Kidney (tissue), 14 donors: ENCODE results near the gene EIF1AD. TPM values are rescaled to one million over a fixed set of nuclear protein-coding genes. Genes with fewer than 3 reads are reported as not detected.

Source experiments
- DNase-seq, 5 donors: peaks; one replicate each; pipeline ENCODE4 v3.0.0-alpha.2; 2013 to 2020
- FAIRE-seq: peaks from 2 replicates; lab custom pipeline; 2012; peaks lifted over from hg19 to GRCh38; lab: Jason Lieb, UNC
- H3K27ac ChIP-seq, 2 donors: one replicate each; pipeline ENCODE4 v1.7.0; 2013; ENCODE audit warnings: low read depth in 2 of 2, low read length in 2 of 2, inconsistent platforms in 1 of 2
- H3K27me3 ChIP-seq: one replicate; pipeline ENCODE4 v1.7.1; 2013; ENCODE audit warnings: low read length, inconsistent platforms; ENCODE audit not compliant: control insufficient read depth, insufficient read depth
- H3K36me3 ChIP-seq, 3 donors: one replicate each; pipeline versions ENCODE4 v1.7.0 to v1.7.1; 2013; ENCODE audit warnings: low read length in 3 of 3, control low read depth in 1 of 3, inconsistent platforms in 1 of 3; ENCODE audit not compliant: insufficient read depth in 3 of 3, control insufficient read depth in 2 of 3
- H3K4me1 ChIP-seq, 3 donors: one replicate each; pipeline versions ENCODE4 v1.7.0 to v1.7.1; 2013; ENCODE audit warnings: low read length in 3 of 3, inconsistent platforms in 1 of 3, low read depth in 1 of 3; ENCODE audit not compliant: control insufficient read depth in 2 of 3, insufficient read depth in 2 of 3
- H3K4me3 ChIP-seq, 3 donors: one replicate each; pipeline versions ENCODE4 v1.7.0 to v1.8.1; 2013; ENCODE audit warnings: low read length in 3 of 3, control low read depth in 1 of 3, inconsistent platforms in 1 of 3
- H3K9ac ChIP-seq, 3 donors: one replicate each; pipeline versions ENCODE4 v1.7.0 to v1.7.1; 2013; ENCODE audit warnings: low read length in 3 of 3, control low read depth in 1 of 3, inconsistent platforms in 1 of 3
- H3K9me3 ChIP-seq, 3 donors: one replicate each; pipeline versions ENCODE4 v1.7.0 to v1.7.1; 2013; ENCODE audit warnings: low read length in 3 of 3, control low read depth in 1 of 3, inconsistent platforms in 1 of 3; ENCODE audit not compliant: control insufficient read depth in 2 of 3, insufficient read depth in 1 of 3
- CTCF ChIP-seq: IDR thresholded peaks from 3 replicates; pipeline ENCODE4 v1.5.1; 2012; ENCODE audit warnings: mild to moderate bottlenecking, moderate library complexity, borderline replicate concordance; ENCODE audit not compliant: insufficient read depth; ENCODE audit errors: extremely low read depth
- intact Hi-C: fragments of 100-400 bp; cut with DNase I; formaldehyde crosslinking; loops from one replicate; pipeline ENCODE4 v1.11.1; 2022
- polyA plus RNA-seq: library from polyadenylated mRNA; stranded (reverse); fragments of 350-450 nt; fragmentation: Illumina TruSeq; extraction: RNeasy Lipid Tissue Mini Kit (QIAGEN cat#74804); gene quantifications from one replicate; pipeline ENCODE4 v1.2.3, GENCODE V29; 2014; ENCODE audit warnings: low read depth, low replicate concordance; ENCODE audit not compliant: insufficient read depth
- total RNA-seq: library from RNA; stranded (reverse); fragmentation: NEBNext Ultra II Directional; extraction: Animal tissue kit (Norgen Biotek cat#: 25700); gene quantifications from one replicate; pipeline ENCODE4 v1.2.1, GENCODE V29; 2021
- donor health status: control.
- donor health status: control.
- donor health status: control.
- donor health status: control.
- donor health status: control.
- donor health status: DM: yes; HTN: yes; CAD: no.
- donor health status: Normal renal cell carcinoma (clear cell type).

Gene EIF1AD
- total and polyA plus RNA-seq, 2 donors from 2014 or later = 17.7 to 37.5 TPM

DNA sequence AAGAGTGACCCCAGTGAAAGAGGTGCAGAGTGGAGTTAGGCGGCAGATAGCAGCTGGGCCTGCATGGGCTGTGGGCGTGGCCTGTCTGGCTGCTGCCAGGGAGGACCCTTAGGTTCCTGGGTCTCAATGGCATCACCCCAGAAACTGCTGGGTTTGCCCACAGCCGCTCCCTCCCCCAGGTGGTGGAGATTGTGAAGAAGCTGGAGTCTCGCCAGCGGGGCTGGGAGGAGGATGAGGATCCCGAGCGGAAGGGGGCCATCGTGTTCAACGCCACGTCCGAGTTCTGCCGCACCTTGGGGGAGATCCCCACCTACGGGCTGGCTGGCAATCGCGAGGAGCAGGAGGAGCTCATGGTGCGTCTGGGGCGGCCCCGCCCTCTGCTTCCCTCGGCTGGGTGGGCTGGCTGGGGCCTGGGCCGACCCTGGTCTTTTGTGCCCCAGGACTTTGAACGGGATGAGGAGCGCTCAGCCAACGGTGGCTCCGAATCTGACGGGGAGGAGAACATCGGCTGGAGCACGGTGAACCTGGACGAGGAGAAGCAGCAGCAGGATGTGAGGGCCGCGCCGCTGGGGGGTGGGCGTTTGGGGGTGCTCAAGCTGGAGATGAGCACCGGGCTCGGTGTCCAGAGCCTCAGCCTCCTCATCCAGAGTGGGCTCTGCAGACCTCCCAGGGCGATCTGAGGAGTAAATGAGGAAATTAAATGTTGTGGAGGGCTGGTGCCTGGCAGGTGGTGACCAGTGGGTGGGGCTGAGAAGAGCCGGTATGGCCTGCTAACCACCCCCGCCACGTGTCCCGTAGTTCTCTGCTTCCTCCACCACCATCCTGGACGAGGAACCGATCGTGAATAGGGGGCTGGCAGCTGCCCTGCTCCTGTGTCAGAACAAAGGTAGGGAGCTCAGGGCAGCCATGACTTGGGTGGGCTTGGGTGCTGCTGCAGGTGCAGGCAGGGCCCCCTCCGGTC is 25.5 kb downstream of the EIF1AD start:
- Histone ChIP-seq H3K9ac (no peak overlapping the region), H3K9me3 (no peaks in the 10 kb centered on the region), H3K27ac (no peak overlapping the region), H3K4me3 (no peak overlapping the region), H3K27me3 (no peaks in the 10 kb centered on the region), H3K4me1 (no peaks in the 10 kb centered on the region), H3K36me3 (peaks cover 0 to 20% (median 2%) of the 10 kb centered on the region in 3 donors)
- no peak for FAIRE-seq
- no peak for DNase-seq
- intact Hi-C loops = no loop called here
- TF ChIP-seq CTCF = no peak

DNA sequence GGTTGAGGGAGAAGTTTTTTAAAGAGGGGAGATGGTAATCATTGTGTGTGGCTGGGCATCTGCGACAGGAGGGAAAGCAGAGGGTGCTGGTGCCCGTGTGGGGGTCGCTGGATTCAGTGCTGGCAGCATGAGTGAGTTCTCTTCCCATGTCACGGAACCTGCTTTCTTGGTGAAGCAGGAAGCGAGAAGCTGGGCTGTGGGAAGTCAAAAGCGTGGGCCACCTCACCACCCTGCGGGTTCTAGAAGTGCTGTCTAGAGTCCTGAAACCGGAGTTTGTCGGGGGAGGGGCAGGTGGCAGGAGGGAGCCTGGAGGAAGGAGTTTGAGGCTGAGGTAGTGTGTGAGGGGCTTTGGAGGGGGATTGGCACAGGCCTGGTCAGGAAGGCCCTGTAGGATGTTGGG is 26.2 kb downstream of the EIF1AD start:
- H3K9ac ChIP-seq = no peak overlapping the region
- no peaks in the 10 kb centered on the region for H3K9me3 ChIP-seq
- H3K27me3 ChIP-seq = no peaks in the 10 kb centered on the region
- DNase-seq (peak in 1 of 5 donors; percentile 51), FAIRE-seq (no peak)
- intact Hi-C loops = no loop called here
- H3K36me3 ChIP-seq = peaks cover 0 to 20% (median 2%) of the 10 kb centered on the region in 3 donors
- no peak for TF ChIP-seq CTCF
- no peaks in the 10 kb centered on the region for H3K4me1 ChIP-seq
- no peak overlapping the region for H3K27ac ChIP-seq
- H3K4me3 ChIP-seq = no peak overlapping the region

GRCh38 chr11:65973439-65974110 is 28.4 kb downstream of the EIF1AD start:
- intact Hi-C loops = no loop called here
- Histone ChIP-seq H3K4me3 (no peak overlapping the region), H3K4me1 (no peaks in the 10 kb centered on the region), H3K36me3 (peaks cover 0 to 17% (median 13%) of the 10 kb centered on the region in 3 donors), H3K27me3 (no peaks in the 10 kb centered on the region), H3K9me3 (no peaks in the 10 kb centered on the region), H3K27ac (no peak overlapping the region), H3K9ac (no peak overlapping the region)
- DNase-seq = no peak
- TF ChIP-seq CTCF = no peak
- FAIRE-seq = no peak
